GM10248 (cell line): ENCODE data around the gene IL16.

Source experiments
- CTCF ChIA-PET: fragments of 300-600 bp; sonication (Branson Sonifier 250); formaldehyde crosslinking; extraction: SDS; loops from one replicate; lab custom pipeline; 2021; ENCODE audit warnings: antibody characterized with exemption; lab: Yijun Ruan, JAX
- POLR2A ChIA-PET: fragments of 350-650 bp; sonication (Branson Sonifier 250); formaldehyde crosslinking; extraction: SDS; loops from one replicate; lab custom pipeline; 2020; ENCODE audit warnings: antibody characterized with exemption; lab: Yijun Ruan, JAX
- DNase-seq: peaks from one replicate; pipeline ENCODE4 v3.0.0; 2012; ENCODE audit errors: extremely low spot score
- CTCF ChIP-seq: IDR thresholded peaks from 2 replicates; pipeline ENCODE4 v1.5.1; 2012; ENCODE audit warnings: mild to moderate bottlenecking, low read depth; ENCODE audit errors: extremely low read depth, missing control alignments, control extremely low read depth

The IL16 gene

GRCh38 chr15:81181220-81181619 lies 15.5 kb upstream of the IL16 start:
- DNase-seq, result no peak
- CTCF ChIA-PET, result interaction anchor here (1.4 to 2.0 kb wide), 2 partner anchors 25 to 85 kb away, joined by 3 to 5 read pairs; no protein-coding TSS in a partner anchor
- POLR2A ChIA-PET, result no interaction called here
- no peak for TF ChIP-seq CTCF

DNA sequence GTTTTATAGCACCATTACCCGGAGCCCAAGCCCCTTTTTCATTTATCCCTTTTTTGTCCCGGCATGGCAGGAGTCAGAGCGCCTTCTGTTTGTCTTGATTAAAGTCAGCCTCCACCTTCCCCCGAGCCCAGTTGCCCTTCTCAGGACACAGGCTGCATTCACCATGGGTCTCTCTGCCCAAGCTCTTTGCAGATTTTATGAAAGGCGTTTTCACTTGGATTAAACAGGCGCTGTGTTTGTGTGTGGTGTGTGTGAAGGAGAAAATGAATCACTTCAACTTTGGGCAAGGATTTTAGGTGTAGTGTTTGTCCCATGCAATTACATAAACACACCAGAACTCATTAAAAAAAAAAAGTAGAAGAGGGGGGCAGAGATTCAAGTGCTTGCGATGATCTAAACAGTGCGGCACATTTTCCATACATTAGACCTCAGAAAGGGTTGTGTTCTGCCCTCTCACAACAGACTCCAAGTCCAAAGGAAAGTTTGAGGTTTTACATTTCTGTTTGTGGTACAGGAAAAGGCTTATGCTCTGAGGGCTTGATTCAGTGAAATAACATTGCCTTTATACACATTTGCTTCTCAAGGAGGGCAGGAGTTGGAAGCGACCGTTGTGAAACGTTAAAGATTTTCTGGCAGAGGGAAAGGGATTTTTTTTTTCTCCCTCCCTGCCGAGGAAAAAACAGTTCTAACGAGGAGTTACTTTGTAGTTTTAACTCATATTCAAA lies 14.5 kb upstream of the IL16 start:
- ChIA-PET CTCF (interaction anchor here (1.4 to 2.0 kb wide), 2 partner anchors 26 to 84 kb away, joined by 3 to 5 read pairs; no protein-coding TSS in a partner anchor), POLR2A (no interaction called here)
- no peak for DNase-seq
- TF ChIP-seq CTCF, result no peak

DNA sequence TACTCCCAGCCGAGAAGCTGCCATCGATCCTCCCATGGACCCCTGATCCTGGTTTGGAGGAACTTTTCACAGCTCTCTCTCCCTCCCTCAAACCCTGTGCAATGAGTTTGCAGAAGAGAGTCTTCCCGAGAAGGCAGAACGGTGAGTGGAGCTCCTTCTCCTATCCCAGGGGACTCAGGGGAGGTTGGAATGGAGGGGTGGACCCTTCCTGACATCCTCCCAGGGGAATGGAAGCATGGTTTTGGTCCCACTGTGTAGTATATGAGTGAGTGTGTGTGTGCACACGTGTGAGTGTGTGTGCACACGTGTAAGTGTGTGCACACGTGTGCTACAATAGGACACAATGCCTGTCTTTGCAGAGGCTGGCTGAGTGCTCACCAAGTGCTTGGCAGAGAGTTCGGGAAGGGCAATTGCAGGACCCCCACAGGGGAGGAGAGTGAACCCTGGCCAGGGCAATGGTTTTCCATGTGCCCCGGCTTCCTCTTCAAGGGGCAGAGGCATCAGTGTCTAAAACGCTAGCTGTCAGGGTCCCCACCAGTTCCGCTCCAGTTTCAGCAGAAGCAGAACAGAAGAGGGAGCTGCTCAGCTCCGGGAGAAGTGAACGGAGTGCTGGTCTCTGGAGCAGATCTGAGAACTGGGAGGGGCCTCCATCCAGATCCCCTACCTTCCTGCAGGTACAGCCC lies 13.8 kb upstream of the IL16 start:
- TF ChIP-seq CTCF, result no peak
- ChIA-PET POLR2A (no interaction called here), CTCF (interaction anchor here (1.1 to 2.0 kb wide), 2 partner anchors 9 to 83 kb away, joined by 3 to 5 read pairs; no protein-coding TSS in a partner anchor)
- DNase-seq, result no peak

- DNase-seq, result no peak
- ChIA-PET CTCF (interaction anchor here (1.1 kb wide), 1 partner anchor 10 kb away, joined by 3 read pairs; no protein-coding TSS in a partner anchor), POLR2A (no interaction called here)
- TF ChIP-seq CTCF, result no peak
Measured at GRCh38 chr15:81183439-81183775, 13.3 kb upstream of the IL16 start.

DNA sequence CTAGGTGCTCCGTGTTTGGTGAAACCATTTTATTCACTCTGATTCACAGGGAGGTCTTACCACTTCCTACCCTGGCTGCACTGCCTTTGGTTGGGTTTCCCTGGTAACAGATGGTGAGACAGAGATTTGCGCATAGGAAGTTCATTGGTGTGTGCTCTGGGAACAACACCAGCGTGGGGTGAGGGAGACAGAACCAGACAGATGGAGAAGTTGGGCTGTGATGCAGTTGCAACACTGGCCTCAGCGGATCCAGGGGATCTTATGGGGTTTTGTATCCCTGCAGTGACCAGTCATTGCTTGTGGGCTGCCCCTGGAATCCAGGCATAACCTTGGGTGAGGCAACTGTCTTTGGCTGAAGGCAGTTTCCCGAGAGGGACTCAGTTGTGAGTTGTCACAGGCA lies 12.5 kb upstream of the IL16 start:
- ChIA-PET POLR2A (no interaction called here), CTCF (interaction anchor here (1.2 kb wide), 1 partner anchor 82 kb away, joined by 3 read pairs; no protein-coding TSS in a partner anchor)
- TF ChIP-seq CTCF, result no peak
- no peak for DNase-seq

DNA sequence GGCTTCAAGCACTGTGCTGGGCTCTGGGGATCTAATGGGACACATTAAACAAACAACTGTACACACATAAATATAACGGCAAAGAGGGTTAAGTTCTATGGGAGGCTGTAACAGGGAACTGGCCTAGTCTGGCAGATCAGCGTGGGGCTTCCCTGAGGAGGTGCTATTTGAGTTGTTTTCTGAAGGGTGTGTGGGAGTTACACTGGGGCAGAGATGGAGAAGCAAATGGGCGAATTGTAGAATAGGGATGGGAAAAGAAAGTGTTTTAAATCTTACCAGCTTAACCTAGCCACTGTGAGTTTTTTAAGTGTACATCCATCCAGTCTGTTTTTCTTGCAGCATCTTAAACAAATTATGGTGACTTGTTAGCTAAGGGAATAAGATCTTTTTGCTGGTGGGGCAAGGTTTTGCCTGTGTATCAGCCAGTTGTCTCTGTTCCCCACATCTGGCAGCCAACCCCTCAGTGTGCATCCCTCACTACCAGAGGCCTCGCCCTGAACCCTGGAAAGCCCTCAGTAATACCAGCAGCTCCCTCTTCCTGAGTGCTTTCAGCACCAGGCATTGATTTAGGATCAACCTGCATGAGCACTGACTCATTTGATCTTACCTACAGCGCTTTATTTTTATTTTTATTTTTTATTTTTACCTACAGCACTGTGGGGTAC lies 10.9 kb upstream of the IL16 start:
- ChIA-PET POLR2A (no interaction called here), CTCF (interaction anchor here (1.2 kb wide), 1 partner anchor 80 kb away, joined by 3 read pairs; no protein-coding TSS in a partner anchor)
- no peak for DNase-seq
- TF ChIP-seq CTCF, result no peak
